Body of pancreas (tissue), 4 donors: ENCODE measurements around the gene EPSTI1. TPM values are rescaled to one million over a fixed set of nuclear protein-coding genes. Genes with fewer than 3 reads are reported as not detected.

Source experiments
- ATAC-seq: fragments of 150-250 bp; one replicate; pipeline ENCODE4 v1.9.1; 2016
- DNase-seq, 4 donors: peaks; one replicate each; pipeline ENCODE4 v3.0.0-alpha.2; 2019
- H3K27ac ChIP-seq, 4 donors: fragments of 200-600 bp; sonication (generic); 1 replicate in 3 of 4; 2 replicates in 1 of 4; pipeline versions ENCODE4 v1.5.1 to v1.6.1; 2016 to 2019; ENCODE audit warnings: mild to moderate bottlenecking in 1 of 4, mixed read lengths in 1 of 4, moderate library complexity in 1 of 4
- H3K27me3 ChIP-seq, 2 donors: fragments of 200-600 bp; sonication (generic); one replicate each; pipeline ENCODE4 v1.6.0; 2016; ENCODE audit warnings: mild to moderate bottlenecking in 1 of 2
- H3K36me3 ChIP-seq, 2 donors: fragments of 200-600 bp; sonication (generic); replicated peaks in 1 of 2; 2 replicates each; pipeline ENCODE4 v1.5.1; 2016; ENCODE audit warnings: low read depth in 2 of 2; ENCODE audit not compliant: insufficient read depth in 1 of 2
- H3K4me1 ChIP-seq: fragments of 200-600 bp; sonication (generic); one replicate; pipeline ENCODE4 v1.6.0; 2016
- H3K4me3 ChIP-seq, 2 donors: fragments of 200-600 bp; sonication (generic); 1 replicate in 1 of 2; 2 replicates in 1 of 2; pipeline ENCODE4 v1.5.1; 2016 to 2019
- H3K9me3 ChIP-seq, 3 donors: fragments of 200-600 bp; sonication (generic); 1 replicate in 2 of 3; 2 replicates in 1 of 3; pipeline ENCODE4 v1.5.1; 2016
- POLR2A ChIP-seq, 3 donors: fragments of 450-650 bp; IDR thresholded peaks; one replicate each; pipeline ENCODE4 v1.6.1; 2016; ENCODE audit warnings: antibody characterized with exemption in 3 of 3, mild to moderate bottlenecking in 2 of 3
- WGBS, 2 donors: methylation state at CpG; one replicate each; pipeline ENCODE4 v1.1.5; 2017; 5-methylcytosine and 5-hydroxymethylcytosine counted together
- intact Hi-C: fragments of 100-400 bp; cut with DNase I; formaldehyde crosslinking; loops from one replicate; pipeline ENCODE4 v1.15.1; 2023
- total RNA-seq, 2 donors: library from RNA; depleted of rRNA; stranded (reverse); fragments of >200 nt; gene quantifications; one replicate each; pipeline ENCODE4 v1.1.0, GENCODE V29; 2016
- TF ChIP-seq, protein P1 (sequence below), 7 experiments: fragments of 450-650 bp in 4 of 7; fragments of 200-600 bp in 3 of 7; sonication (generic) in 3 of 7; IDR thresholded peaks; one replicate each; pipeline ENCODE4 v1.5.1; 2016 to 2019; ENCODE audit warnings: antibody characterized with exemption in 7 of 7

Gene EPSTI1
- total RNA-seq, 2 donors from 2014 or later: 1.6 to 6.6 TPM

GRCh38 chr13:42977219-42977659, 14.8 kb downstream of the EPSTI1 start:
- H3K4me1 ChIP-seq: no peaks in the 10 kb centered on the region
- no peak overlapping the region for H3K27ac ChIP-seq
- no peak for TF ChIP-seq POLR2A (IDR thresholded peaks at IDR 0.05)
- intact Hi-C loops: no loop called here
- H3K9me3 ChIP-seq: no peaks in the 10 kb centered on the region
- DNase-seq (no peak), ATAC-seq (no peak)
- H3K36me3 ChIP-seq: no peaks in the 10 kb centered on the region
- no peaks in the 10 kb centered on the region for H3K27me3 ChIP-seq
- 89 to 95% methylated on average over 1 of the region's 1 CpG for WGBS, 2 donors
- no peak overlapping the region for H3K4me3 ChIP-seq

DNA sequence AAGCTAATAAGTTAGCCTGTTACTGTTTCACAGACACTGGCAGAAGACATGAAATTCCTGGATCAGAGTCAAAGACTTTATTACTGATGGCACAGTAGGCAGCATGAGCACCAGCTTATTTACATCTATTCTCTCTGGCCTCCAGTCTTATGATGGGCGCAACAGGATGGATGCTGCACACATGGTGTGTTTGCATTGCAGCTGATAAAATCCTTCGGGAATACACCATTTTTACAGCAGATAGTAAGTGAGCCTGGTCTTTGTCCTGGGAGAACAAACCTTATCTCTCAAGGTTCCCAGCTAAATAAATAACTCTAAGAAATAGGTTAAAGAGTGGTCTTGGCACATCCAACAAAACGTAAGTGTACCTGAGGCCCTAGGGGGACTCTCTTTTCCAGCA, 16.0 kb downstream of the EPSTI1 start:
- 70 to 87% methylated on average over 3 of the region's 3 CpGs for WGBS, 2 donors
- no peak for TF ChIP-seq POLR2A (IDR thresholded peaks at IDR 0.05)
- TF ChIP-seq, protein P1, sequence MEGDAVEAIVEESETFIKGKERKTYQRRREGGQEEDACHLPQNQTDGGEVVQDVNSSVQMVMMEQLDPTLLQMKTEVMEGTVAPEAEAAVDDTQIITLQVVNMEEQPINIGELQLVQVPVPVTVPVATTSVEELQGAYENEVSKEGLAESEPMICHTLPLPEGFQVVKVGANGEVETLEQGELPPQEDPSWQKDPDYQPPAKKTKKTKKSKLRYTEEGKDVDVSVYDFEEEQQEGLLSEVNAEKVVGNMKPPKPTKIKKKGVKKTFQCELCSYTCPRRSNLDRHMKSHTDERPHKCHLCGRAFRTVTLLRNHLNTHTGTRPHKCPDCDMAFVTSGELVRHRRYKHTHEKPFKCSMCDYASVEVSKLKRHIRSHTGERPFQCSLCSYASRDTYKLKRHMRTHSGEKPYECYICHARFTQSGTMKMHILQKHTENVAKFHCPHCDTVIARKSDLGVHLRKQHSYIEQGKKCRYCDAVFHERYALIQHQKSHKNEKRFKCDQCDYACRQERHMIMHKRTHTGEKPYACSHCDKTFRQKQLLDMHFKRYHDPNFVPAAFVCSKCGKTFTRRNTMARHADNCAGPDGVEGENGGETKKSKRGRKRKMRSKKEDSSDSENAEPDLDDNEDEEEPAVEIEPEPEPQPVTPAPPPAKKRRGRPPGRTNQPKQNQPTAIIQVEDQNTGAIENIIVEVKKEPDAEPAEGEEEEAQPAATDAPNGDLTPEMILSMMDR (IDR thresholded peaks at IDR 0.05): no peak
- H3K36me3 ChIP-seq: no peaks in the 10 kb centered on the region
- no peaks in the 10 kb centered on the region for H3K9me3 ChIP-seq
- H3K4me3 ChIP-seq: no peak overlapping the region
- H3K27me3 ChIP-seq: no peaks in the 10 kb centered on the region
- intact Hi-C loops: no loop called here
- no peak for DNase-seq
- H3K4me1 ChIP-seq: no peaks in the 10 kb centered on the region
- ATAC-seq: no peak
- no peak overlapping the region for H3K27ac ChIP-seq

DNA sequence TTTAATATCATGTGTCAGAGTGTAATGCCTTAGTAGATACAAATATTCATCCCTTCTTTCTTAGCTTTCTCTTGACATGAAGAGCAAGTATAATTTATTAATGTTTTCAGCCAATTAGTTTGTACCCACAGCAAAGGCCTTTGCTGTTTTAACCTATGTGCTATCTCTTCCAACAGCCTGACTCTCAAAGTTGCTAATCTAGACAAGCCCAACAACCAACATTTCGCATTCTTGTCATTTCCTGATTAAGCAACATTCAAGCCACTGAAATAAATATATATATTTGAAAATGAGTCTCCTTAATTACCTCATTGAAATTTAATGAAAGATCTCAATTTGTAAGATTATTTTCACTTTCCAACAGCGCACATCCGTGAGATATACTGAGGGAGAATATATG, 18.5 kb downstream of the EPSTI1 start:
- Histone ChIP-seq H3K4me3 (no peak overlapping the region), H3K9me3 (no peaks in the 10 kb centered on the region), H3K27ac (no peak overlapping the region), H3K36me3 (no peaks in the 10 kb centered on the region), H3K27me3 (no peaks in the 10 kb centered on the region), H3K4me1 (peaks cover 15% of the 10 kb centered on the region)
- no peak for ATAC-seq
- no peak for TF ChIP-seq POLR2A (IDR thresholded peaks at IDR 0.05)
- intact Hi-C loops: no loop called here
- DNase-seq: no peak
- WGBS, 2 donors: 86 to 91% methylated on average over 3 of the region's 3 CpGs

DNA sequence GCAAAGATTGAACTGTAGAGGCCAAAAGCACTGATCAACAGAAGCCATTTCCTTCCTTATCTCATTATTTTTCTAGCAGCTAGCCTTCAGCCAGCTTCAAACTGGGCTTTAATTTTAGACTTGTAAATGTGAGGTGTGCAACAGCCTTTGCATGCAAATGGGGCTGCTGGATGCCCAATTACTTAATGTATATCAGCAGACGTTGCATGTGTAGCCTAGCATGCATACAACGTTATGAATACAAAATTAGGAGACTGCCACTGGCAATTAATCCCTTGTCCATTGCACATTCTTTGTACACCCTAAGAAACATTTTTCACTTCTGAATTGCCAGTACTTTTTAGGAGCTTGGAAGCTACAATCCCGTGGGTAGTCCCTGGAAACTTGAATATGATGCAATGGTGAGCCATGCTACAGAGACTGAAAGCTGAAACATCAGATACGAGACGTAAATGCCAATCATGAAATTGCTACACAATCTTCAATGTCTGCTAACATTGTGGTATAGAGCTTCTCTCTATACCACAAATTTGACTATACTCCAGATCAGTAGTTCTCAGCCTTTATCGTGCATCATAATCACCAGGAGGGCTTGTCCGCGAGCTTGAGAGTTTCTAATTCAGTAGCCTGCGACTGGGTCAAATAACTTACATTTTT, 20.2 kb downstream of the EPSTI1 start:
- Histone ChIP-seq H3K27ac (no peak overlapping the region), H3K36me3 (no peaks in the 10 kb centered on the region), H3K9me3 (no peaks in the 10 kb centered on the region), H3K4me1 (peaks cover 20% of the 10 kb centered on the region), H3K27me3 (no peaks in the 10 kb centered on the region), H3K4me3 (no peak overlapping the region)
- TF ChIP-seq, protein P1 (IDR thresholded peaks at IDR 0.05): no peak
- TF ChIP-seq POLR2A (IDR thresholded peaks at IDR 0.05): no peak
- ATAC-seq: no peak
- 69 to 89% methylated on average over 9 of the region's 9 CpGs for WGBS, 2 donors
- intact Hi-C loops: no loop called here
- DNase-seq: no peak

DNA sequence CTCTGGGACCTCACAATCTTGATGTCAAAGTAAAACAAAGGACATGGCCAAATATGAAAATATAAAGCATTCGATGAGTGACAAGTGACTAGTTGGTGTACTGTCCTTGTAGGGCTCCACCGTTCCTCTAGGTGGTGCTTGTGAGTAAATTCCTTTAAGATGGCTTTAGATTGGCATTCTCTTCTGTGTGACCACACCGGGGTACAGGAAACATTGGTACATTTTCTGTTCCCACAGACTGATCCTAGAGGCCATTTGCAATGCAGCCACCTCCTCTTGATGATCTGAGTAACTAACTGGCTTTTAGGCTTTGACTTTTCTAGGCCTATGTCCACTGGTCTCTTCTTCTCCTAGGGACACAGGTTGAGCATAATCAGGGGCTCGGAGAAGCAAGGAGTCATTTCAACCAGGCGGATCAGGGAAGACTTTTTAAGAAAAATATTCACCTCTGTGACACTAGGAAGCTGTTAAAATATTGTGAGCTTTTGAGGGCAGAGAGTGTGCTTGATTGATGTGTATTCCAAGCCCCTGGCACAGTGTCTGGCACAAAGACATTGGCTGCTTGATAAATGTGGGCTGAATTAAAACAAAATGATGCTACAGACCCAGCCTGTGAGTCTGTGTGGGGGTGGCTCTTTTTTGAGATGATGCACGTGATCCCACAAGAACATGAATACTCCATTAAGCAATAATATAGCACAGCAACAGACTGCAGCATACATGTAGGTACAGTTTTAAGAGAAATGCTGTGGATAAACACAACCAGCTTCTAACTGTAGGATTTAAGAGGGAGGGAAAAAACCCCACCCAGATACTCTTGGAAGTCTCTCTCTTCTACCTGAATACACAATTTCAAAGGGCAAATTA, 21.0 kb downstream of the EPSTI1 start:
- peak; percentile 54 for ATAC-seq

More for the DNA sequence above, 21.0 kb downstream of the EPSTI1 start:
- Histone ChIP-seq H3K27ac (no peak overlapping the region), H3K4me3 (no peak overlapping the region), H3K4me1 (peaks cover 20% of the 10 kb centered on the region), H3K27me3 (no peaks in the 10 kb centered on the region), H3K9me3 (no peaks in the 10 kb centered on the region), H3K36me3 (no peaks in the 10 kb centered on the region)
- 42 to 55% methylated on average over 6 of the region's 6 CpGs for WGBS, 2 donors
- intact Hi-C loops: no loop called here
- no peak for TF ChIP-seq POLR2A (IDR thresholded peaks at IDR 0.05)
- TF ChIP-seq, protein P1 (IDR thresholded peaks at IDR 0.05): peak in 6 of 7 experiments; percentile 45 to 60 (median 54)
- peak in 2 of 4 donors; percentile 35 to 47 for DNase-seq
